Skeletal muscle cell (primary cell): ENCODE data around the gene PMFBP1.
"Not testable (repeated sequence)": the region's sequence is repeated elsewhere in the genome, so short reads cannot be mapped to it uniquely, and the experiment has no call there.

Source experiments
- DNase-seq: peaks from one replicate; pipeline ENCODE4 v3.0.0-alpha.2; 2010; ENCODE audit warnings: low read depth
- H3K4me3 ChIP-seq: 2 replicates; pipeline ENCODE4 v1.5.1; 2011; ENCODE audit warnings: low read depth, mild to moderate bottlenecking, control low read depth, low read length, moderate library complexity

The PMFBP1 gene

DNA sequence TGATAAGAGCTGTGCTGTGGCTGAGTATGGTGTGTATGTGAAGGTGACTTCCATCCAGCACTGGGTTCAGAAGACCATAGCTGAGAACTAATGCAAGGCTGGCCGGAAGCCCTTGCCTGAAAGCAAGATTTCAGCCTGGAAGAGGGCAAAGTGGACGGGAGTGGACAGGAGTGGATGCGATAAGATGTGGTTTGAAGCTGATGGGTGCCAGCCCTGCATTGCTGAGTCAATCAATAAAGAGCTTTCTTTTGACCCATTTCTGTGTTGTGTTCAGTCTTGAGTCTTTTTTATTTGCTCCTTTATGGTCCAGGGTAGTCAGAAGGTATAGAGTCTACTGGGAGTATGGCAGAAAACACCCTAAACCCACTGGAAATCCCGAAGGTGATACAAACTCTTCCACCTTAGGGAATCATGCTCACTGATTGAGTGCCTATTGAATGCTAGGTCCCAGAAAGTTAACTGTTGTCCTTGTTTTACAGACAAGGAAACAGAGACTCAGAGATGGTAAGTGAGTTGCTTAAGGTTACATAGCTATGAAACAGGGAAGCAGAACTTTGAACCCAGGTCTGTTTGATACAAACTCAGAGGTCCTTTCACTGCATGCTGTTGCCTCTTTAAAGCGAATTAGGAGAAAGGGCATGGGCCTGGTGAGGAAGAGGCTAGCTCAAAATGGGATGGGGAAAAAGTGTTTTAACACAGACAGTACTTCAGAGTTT lies 94.8 kb downstream of the PMFBP1 start:
- not testable (repeated sequence) for DNase-seq, H3K4me3 ChIP-seq

- not testable (repeated sequence) for DNase-seq, H3K4me3 ChIP-seq
Observed at GRCh38 chr16:72075067-72075466, 96.9 kb downstream of the PMFBP1 start.

- no peak for DNase-seq
- no peak overlapping the region for H3K4me3 ChIP-seq
Observed at GRCh38 chr16:72073560-72074230, 98.3 kb downstream of the PMFBP1 start.

GRCh38 chr16:72072514-72073342 lies 99.2 kb downstream of the PMFBP1 start:
- H3K4me3 ChIP-seq: no peak overlapping the region
- no peak for DNase-seq
